PC-3 (cell line): Measurements from ENCODE around the gene TMEM255B.

Experiments
- EZH2 ChIP-seq: fragments of 300-600 bp; sonication (generic); IDR thresholded peaks from one replicate; pipeline ENCODE4 v1.6.1; 2017; ENCODE audit warnings: antibody characterized with exemption, mild to moderate bottlenecking, low read length; ENCODE audit not compliant: unreplicated experiment
- EZH2phosphoT487 ChIP-seq: fragments of 300-600 bp; sonication (generic); IDR thresholded peaks from 2 replicates; pipeline ENCODE4 v1.6.1; 2018; ENCODE audit warnings: mild to moderate bottlenecking, antibody characterized with exemption, low read length, borderline replicate concordance
- TF ChIP-seq, protein P1 (sequence below): fragments of 300-600 bp; sonication (generic); conservative IDR thresholded peaks from 2 replicates; pipeline ENCODE4 v1.5.1; 2017; ENCODE audit warnings: antibody characterized with exemption, low read depth, mild to moderate bottlenecking, low read length

DNA sequence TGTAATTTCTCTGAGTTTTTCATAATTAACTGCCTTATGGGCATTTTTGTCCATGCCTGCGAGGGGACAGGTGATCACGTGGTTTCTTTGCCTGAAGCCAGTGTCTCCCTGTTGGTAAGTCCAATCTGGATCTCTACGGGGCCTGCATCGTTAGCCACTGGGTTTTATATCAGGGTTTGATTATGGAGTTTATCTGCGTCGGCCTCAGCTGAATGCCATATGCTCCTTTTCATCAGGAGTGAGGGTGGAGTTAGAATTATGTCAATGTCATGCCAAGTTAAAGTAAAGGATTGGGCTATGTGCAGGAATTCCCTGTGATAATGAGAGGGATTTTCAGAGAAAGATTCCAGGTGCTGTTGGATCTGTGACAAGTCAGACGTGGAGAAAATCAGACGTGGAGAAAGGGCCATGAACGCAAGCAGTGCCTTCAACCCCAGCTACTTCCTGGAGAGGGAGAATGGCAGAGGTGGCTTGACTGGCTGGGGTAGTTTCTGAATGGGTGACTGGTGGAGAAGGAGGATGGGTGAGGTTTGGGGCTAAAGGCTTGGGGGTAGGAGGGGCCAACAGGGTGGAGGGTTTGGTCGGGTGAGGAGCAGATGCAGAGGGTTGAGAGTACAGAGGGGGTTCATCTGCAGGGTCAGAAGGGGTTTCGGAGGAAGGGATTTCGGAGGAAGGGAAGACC, 24.3 kb downstream of the TMEM255B start:
- TF ChIP-seq, protein P1, sequence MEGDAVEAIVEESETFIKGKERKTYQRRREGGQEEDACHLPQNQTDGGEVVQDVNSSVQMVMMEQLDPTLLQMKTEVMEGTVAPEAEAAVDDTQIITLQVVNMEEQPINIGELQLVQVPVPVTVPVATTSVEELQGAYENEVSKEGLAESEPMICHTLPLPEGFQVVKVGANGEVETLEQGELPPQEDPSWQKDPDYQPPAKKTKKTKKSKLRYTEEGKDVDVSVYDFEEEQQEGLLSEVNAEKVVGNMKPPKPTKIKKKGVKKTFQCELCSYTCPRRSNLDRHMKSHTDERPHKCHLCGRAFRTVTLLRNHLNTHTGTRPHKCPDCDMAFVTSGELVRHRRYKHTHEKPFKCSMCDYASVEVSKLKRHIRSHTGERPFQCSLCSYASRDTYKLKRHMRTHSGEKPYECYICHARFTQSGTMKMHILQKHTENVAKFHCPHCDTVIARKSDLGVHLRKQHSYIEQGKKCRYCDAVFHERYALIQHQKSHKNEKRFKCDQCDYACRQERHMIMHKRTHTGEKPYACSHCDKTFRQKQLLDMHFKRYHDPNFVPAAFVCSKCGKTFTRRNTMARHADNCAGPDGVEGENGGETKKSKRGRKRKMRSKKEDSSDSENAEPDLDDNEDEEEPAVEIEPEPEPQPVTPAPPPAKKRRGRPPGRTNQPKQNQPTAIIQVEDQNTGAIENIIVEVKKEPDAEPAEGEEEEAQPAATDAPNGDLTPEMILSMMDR: no peak
- TF ChIP-seq EZH2 (no peak), EZH2phosphoT487 (no peak)
